Gastrocnemius medialis (tissue), 4 donors: Measurements from ENCODE around the gene SLC25A39.

Experiments used
- CTCF ChIP-seq, 5 experiments: fragments of 450-650 bp in 3 of 5; fragments of 200-600 bp in 2 of 5; sonication (generic) in 2 of 5; IDR thresholded peaks in 4 of 5; conservative IDR thresholded peaks in 1 of 5; 1 replicate in 4 of 5; 2 replicates in 1 of 5; pipeline ENCODE4 v1.5.1; 2016 to 2019; ENCODE audit warnings: antibody characterized with exemption in 5 of 5, mild to moderate bottlenecking in 3 of 5, moderate library complexity in 3 of 5
- POLR2A ChIP-seq, 2 donors: fragments of 450-650 bp; IDR thresholded peaks; one replicate each; pipeline ENCODE4 v1.6.1; 2017; ENCODE audit warnings: antibody characterized with exemption in 2 of 2, mild to moderate bottlenecking in 2 of 2, moderate library complexity in 2 of 2

- TF ChIP-seq CTCF (IDR thresholded peaks at IDR 0.05 in 4 of 5, conservative IDR thresholded peaks at IDR 0.05 in 1 of 5) (peak in 1 of 5 experiments; percentile 58), POLR2A (IDR thresholded peaks at IDR 0.05) (peak in 1 of 2 donors; percentile 15)
These were observed 2.3 kb upstream of the SLC25A39 start for GRCh38 chr17:44326861-44327444.
